MCF 10A (cell line): ENCODE data around the gene RAPGEF5. TPM values are rescaled to one million over a fixed set of nuclear protein-coding genes. Genes with fewer than 3 reads are reported as not detected.

ENCODE experiments used
- BruUV-seq: library from RNA; stranded (reverse); fragments of 400-500 nt; replicated peaks from 2 replicates; lab custom pipeline; 2021; lab: Mats Ljungman, UMichigan
- CTCF ChIA-PET: fragments of 300-600 bp; sonication (Branson Sonifier 250); formaldehyde crosslinking; extraction: SDS; loops from one replicate; lab custom pipeline; 2021; ENCODE audit warnings: antibody characterized with exemption, inconsistent platforms; lab: Yijun Ruan, JAX
- POLR2A ChIA-PET: fragments of 300-600, 350-650 bp; sonication (Branson Sonifier 250); formaldehyde crosslinking; extraction: SDS; loops from one replicate; lab custom pipeline; 2020; ENCODE audit warnings: antibody characterized with exemption, inconsistent platforms; lab: Yijun Ruan, JAX
- DNase-seq: peaks from one replicate; pipeline ENCODE4 v3.0.0-alpha.2; 2018; ENCODE audit not compliant: unreplicated experiment
- H3K27ac Mint-ChIP-seq: one replicate; pipeline ENCODE4 v1.8.0; 2022; ENCODE audit warnings: mild to moderate bottlenecking, low read depth, mixed read lengths; ENCODE audit not compliant: unreplicated experiment
- H3K27me3 Mint-ChIP-seq: one replicate; pipeline ENCODE4 v1.8.0; 2022; ENCODE audit warnings: mixed read lengths; ENCODE audit not compliant: insufficient read depth, unreplicated experiment
- H3K36me3 Mint-ChIP-seq: one replicate; pipeline ENCODE4 v1.8.0; 2022; ENCODE audit warnings: mild to moderate bottlenecking, moderate library complexity, mixed read lengths; ENCODE audit not compliant: insufficient read depth, unreplicated experiment
- H3K4me1 Mint-ChIP-seq: one replicate; pipeline ENCODE4 v1.8.0; 2022; ENCODE audit warnings: mixed read lengths; ENCODE audit not compliant: insufficient read depth, unreplicated experiment
- H3K4me3 Mint-ChIP-seq: one replicate; pipeline ENCODE4 v1.8.0; 2022; ENCODE audit warnings: mild to moderate bottlenecking, moderate library complexity, mixed read lengths; ENCODE audit not compliant: unreplicated experiment
- H3K9me3 Mint-ChIP-seq: one replicate; pipeline ENCODE4 v1.8.0; 2022; ENCODE audit warnings: mixed read lengths; ENCODE audit not compliant: unreplicated experiment
- intact Hi-C: fragments of 100-400 bp; cut with micrococcal nuclease; formaldehyde crosslinking; loops from 2 replicates; pipeline ENCODE4 v1.14.1; 2022
- total RNA-seq: library from RNA; stranded (reverse); gene quantifications from 2 replicates; pipeline ENCODE4 v1.2.3, GENCODE V29; 2022
- TF ChIP-seq, protein P1 (sequence below): fragments of 200-600 bp; IDR thresholded peaks from one replicate; pipeline ENCODE4 v1.8.0; 2022; ENCODE audit warnings: antibody characterized with exemption, mild to moderate bottlenecking; ENCODE audit not compliant: unreplicated experiment

RAPGEF5 gene
- total RNA-seq, 1 experiment from 2014 or later: 1.9 TPM

DNA sequence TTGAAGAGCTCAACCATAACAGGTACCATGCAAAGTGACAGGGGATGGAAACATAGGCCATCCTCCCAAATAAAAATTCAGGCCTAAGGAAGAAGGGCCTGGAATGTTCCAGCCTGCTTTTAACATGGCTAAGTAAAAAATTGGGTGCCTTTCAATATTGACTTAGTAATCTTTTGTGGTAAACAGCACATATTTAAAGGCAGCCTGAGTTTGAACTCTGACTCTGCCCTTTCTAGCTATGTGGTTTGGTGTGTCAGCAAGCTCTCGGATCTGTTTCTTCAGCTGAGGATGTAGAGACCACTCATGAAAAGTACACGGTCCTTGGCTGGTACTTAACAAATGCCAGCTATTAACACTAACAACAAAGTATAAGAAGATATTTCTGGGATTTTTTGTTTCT is 219.5 kb downstream of the RAPGEF5 start:
- no TSS peak for BruUV-seq
- H3K9me3 Mint-ChIP-seq: no peaks in the 10 kb centered on the region
- intact Hi-C loops: no loop called here
- no peak overlapping the region for H3K27ac Mint-ChIP-seq
- H3K36me3 Mint-ChIP-seq: no peaks in the 10 kb centered on the region
- H3K27me3 Mint-ChIP-seq: no peaks in the 10 kb centered on the region
- H3K4me3 Mint-ChIP-seq: no peak overlapping the region
- CTCF ChIA-PET: interaction anchor here (0.6 to 1.4 kb wide), 3 partner anchors 22 to 234 kb away, joined by 3 to 9 read pairs (median 3); no protein-coding TSS in a partner anchor
- TF ChIP-seq, protein P1, sequence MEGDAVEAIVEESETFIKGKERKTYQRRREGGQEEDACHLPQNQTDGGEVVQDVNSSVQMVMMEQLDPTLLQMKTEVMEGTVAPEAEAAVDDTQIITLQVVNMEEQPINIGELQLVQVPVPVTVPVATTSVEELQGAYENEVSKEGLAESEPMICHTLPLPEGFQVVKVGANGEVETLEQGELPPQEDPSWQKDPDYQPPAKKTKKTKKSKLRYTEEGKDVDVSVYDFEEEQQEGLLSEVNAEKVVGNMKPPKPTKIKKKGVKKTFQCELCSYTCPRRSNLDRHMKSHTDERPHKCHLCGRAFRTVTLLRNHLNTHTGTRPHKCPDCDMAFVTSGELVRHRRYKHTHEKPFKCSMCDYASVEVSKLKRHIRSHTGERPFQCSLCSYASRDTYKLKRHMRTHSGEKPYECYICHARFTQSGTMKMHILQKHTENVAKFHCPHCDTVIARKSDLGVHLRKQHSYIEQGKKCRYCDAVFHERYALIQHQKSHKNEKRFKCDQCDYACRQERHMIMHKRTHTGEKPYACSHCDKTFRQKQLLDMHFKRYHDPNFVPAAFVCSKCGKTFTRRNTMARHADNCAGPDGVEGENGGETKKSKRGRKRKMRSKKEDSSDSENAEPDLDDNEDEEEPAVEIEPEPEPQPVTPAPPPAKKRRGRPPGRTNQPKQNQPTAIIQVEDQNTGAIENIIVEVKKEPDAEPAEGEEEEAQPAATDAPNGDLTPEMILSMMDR: no peak
- POLR2A ChIA-PET: no interaction called here
- H3K4me1 Mint-ChIP-seq: no peaks in the 10 kb centered on the region
- no peak for DNase-seq

DNA sequence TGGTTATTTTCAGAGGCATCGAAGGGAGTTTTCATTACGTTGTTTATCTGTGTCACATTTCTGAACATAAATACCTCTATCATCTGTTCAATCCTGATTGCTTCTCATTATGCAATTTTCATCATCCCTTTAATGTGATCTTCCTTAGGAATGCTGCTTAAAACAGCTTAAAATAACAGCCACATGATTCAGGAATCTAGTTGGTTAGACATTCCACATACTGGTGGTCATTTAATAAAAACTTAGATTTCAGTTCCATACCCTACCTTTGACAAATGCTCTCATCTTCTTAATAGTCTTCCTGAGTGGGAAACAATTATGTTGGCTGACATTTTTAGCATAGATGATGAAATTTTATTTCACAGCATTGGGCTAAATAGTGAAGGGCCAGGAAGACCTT is 219.9 kb downstream of the RAPGEF5 start:
- H3K27me3 Mint-ChIP-seq: no peaks in the 10 kb centered on the region
- H3K4me1 Mint-ChIP-seq: no peaks in the 10 kb centered on the region
- ChIA-PET CTCF (interaction anchor here (1.4 kb wide), 1 partner anchor 26 kb away, joined by 9 read pairs; no protein-coding TSS in a partner anchor), POLR2A (no interaction called here)
- intact Hi-C loops: no loop called here
- H3K4me3 Mint-ChIP-seq: no peak overlapping the region
- no peak for DNase-seq
- no TSS peak for BruUV-seq
- H3K36me3 Mint-ChIP-seq: no peaks in the 10 kb centered on the region
- TF ChIP-seq, protein P1: no peak
- H3K9me3 Mint-ChIP-seq: no peaks in the 10 kb centered on the region
- no peak overlapping the region for H3K27ac Mint-ChIP-seq

- intact Hi-C loops: no loop called here
- DNase-seq: no peak
- Mint-ChIP-seq H3K36me3 (peaks cover 3% of the 10 kb centered on the region), H3K9me3 (no peaks in the 10 kb centered on the region), H3K4me1 (no peaks in the 10 kb centered on the region), H3K27me3 (no peaks in the 10 kb centered on the region), H3K4me3 (no peak overlapping the region), H3K27ac (no peak overlapping the region)
- no TSS peak for BruUV-seq
- TF ChIP-seq, protein P1: no peak
- CTCF ChIA-PET: interaction anchor here (0.6 to 2.5 kb wide), 5 partner anchors 17 to 308 kb away, joined by 3 to 9 read pairs (median 3); no protein-coding TSS in a partner anchor
- POLR2A ChIA-PET: interaction anchor here (0.7 kb wide), 1 partner anchor 1058 kb away, joined by 3 read pairs; no protein-coding TSS in a partner anchor
Observed at GRCh38 chr7:22129819-22130580, 227.0 kb downstream of the RAPGEF5 start.

DNA sequence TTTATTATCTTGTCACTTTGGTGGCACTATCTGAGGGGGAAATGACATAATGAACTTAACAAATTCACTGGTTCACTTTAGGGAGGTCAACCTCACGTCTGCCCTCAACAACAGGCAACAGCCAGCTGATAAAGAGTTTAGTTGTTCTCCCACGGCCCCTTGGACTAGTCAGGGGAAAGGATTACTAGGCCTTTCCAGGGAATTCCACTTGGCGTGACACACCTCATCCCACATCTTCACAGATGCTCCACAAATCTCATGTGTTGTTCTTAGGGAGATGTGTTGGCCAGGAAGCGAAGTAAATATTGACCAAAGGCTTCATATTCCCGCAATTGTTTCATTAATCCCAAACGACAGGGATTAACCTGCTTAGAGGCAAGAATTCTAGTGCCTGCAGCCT is 227.8 kb downstream of the RAPGEF5 start:
- CTCF ChIA-PET: interaction anchor here (0.6 to 2.5 kb wide), 5 partner anchors 16 to 430 kb away, joined by 3 to 9 read pairs (median 3); no protein-coding TSS in a partner anchor

More for the DNA sequence above, 227.8 kb downstream of the RAPGEF5 start:
- no peak for DNase-seq
- H3K36me3 Mint-ChIP-seq: peaks cover 5% of the 10 kb centered on the region
- POLR2A ChIA-PET: interaction anchor here (0.6 kb wide), 1 partner anchor 10 kb away, joined by 5 read pairs; no protein-coding TSS in a partner anchor
- H3K9me3 Mint-ChIP-seq: no peaks in the 10 kb centered on the region
- no peaks in the 10 kb centered on the region for H3K4me1 Mint-ChIP-seq
- intact Hi-C loops: no loop called here
- TF ChIP-seq, protein P1: no peak
- H3K4me3 Mint-ChIP-seq: no peak overlapping the region
- no peaks in the 10 kb centered on the region for H3K27me3 Mint-ChIP-seq
- H3K27ac Mint-ChIP-seq: no peak overlapping the region
- BruUV-seq: no TSS peak
